ENCODE measurements around the gene USP3. TPM values are rescaled to one million over a fixed set of nuclear protein-coding genes. Genes with fewer than 3 reads are reported as not detected.

Gene USP3
- total and polyA plus RNA-seq, 10 of the 15 experiments (the other 5 are each of a cell fraction or from before 2014, with no cell fraction given), result 23.8 to 64.5 (median 50.3) TPM

GRCh38 chr15:63502843-63503738 is 1.3 kb upstream of the USP3 start (continued):
- no peak for TF ChIP-seq NKRF (conservative IDR thresholded peaks at IDR 0.05)
- peak; percentile 94 for TF ChIP-seq IKZF1 (conservative IDR thresholded peaks at IDR 0.05)
- no peak for TF ChIP-seq JUNB (IDR thresholded peaks at IDR 0.05)

GRCh38 chr15:63503739-63504246 is 600 bp upstream of the USP3 start:
- intact Hi-C loops (cut with micrococcal nuclease; ENCODE audit: unreplicated experiment), result loop anchor here (1.0 to 10.0 kb wide), 5 partner anchors 16 to 591 kb away; partner anchors contain the start of genes CIAO2A and SNX1
- peak; percentile 52 for FAIRE-seq
- peak overlapping the region; percentile 76 for H3K4me3 ChIP-seq
- TF ChIP-seq NR2C2 (IDR thresholded peaks at IDR 0.05; ENCODE audit: borderline replicate concordance, control insufficient read depth, insufficient read length, low read depth) (no peak), HCFC1 (IDR thresholded peaks at IDR 0.05; ENCODE audit: low read length) (no peak), IKZF1 (conservative IDR thresholded peaks at IDR 0.05) (0 out of 2 replicates have a peak, but pooled peaks have one; percentile 61), ATF7 (IDR thresholded peaks at IDR 0.05; ENCODE audit: low read depth) (0 out of 2 replicates have a peak, but pooled peaks have one; percentile 22), ZZZ3 (IDR thresholded peaks at IDR 0.05; ENCODE audit: control insufficient read depth, insufficient read length, low read depth) (no peak)
- TF ChIP-seq, protein P1, sequence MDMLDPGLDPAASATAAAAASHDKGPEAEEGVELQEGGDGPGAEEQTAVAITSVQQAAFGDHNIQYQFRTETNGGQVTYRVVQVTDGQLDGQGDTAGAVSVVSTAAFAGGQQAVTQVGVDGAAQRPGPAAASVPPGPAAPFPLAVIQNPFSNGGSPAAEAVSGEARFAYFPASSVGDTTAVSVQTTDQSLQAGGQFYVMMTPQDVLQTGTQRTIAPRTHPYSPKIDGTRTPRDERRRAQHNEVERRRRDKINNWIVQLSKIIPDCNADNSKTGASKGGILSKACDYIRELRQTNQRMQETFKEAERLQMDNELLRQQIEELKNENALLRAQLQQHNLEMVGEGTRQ (IDR thresholded peaks at IDR 0.05; ENCODE audit: borderline replicate concordance, low read depth, low read length), result peak; percentile 38; the same call in 1 of the 2 replicates
- TF ChIP-seq, protein P2, sequence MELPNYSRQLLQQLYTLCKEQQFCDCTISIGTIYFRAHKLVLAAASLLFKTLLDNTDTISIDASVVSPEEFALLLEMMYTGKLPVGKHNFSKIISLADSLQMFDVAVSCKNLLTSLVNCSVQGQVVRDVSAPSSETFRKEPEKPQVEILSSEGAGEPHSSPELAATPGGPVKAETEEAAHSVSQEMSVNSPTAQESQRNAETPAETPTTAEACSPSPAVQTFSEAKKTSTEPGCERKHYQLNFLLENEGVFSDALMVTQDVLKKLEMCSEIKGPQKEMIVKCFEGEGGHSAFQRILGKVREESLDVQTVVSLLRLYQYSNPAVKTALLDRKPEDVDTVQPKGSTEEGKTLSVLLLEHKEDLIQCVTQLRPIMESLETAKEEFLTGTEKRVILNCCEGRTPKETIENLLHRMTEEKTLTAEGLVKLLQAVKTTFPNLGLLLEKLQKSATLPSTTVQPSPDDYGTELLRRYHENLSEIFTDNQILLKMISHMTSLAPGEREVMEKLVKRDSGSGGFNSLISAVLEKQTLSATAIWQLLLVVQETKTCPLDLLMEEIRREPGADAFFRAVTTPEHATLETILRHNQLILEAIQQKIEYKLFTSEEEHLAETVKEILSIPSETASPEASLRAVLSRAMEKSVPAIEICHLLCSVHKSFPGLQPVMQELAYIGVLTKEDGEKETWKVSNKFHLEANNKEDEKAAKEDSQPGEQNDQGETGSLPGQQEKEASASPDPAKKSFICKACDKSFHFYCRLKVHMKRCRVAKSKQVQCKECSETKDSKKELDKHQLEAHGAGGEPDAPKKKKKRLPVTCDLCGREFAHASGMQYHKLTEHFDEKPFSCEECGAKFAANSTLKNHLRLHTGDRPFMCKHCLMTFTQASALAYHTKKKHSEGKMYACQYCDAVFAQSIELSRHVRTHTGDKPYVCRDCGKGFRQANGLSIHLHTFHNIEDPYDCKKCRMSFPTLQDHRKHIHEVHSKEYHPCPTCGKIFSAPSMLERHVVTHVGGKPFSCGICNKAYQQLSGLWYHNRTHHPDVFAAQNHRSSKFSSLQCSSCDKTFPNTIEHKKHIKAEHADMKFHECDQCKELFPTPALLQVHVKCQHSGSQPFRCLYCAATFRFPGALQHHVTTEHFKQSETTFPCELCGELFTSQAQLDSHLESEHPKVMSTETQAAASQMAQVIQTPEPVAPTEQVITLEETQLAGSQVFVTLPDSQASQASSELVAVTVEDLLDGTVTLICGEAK (IDR thresholded peaks at IDR 0.05; ENCODE audit: borderline replicate concordance), result 0 out of 2 replicates have a peak, but pooled peaks have one; percentile 6

More at GRCh38 chr15:63503739-63504246, 600 bp upstream of the USP3 start:
- Histone ChIP-seq H3K9ac (ENCODE audit: control insufficient read depth, insufficient read depth, low read length) (peak overlapping the region; percentile 99), H2AFZ (ENCODE audit: control insufficient read depth, low read depth, low read length) (peak overlapping the region; percentile 64), H4K20me1 (ENCODE audit: control insufficient read depth, insufficient read depth) (no peaks in the 10 kb centered on the region), H3K9me3 (replicated peaks; ENCODE audit: control insufficient read depth, insufficient read depth, low read length) (no peaks in the 10 kb centered on the region), H3K4me2 (ENCODE audit: control insufficient read depth, insufficient read depth) (peak overlapping the region; percentile 99), H3K79me2 (ENCODE audit: control insufficient read depth, insufficient read depth, low read length) (peaks cover 63% of the 10 kb centered on the region), H3K27ac (ENCODE audit: control insufficient read depth, insufficient read depth) (peak overlapping the region; percentile 100), H3K4me1 (ENCODE audit: control insufficient read depth, insufficient read depth, low read length) (peaks cover 34% of the 10 kb centered on the region), H3K27me3 (replicated peaks in 1 of 2; ENCODE audit: control insufficient read depth in 2 of 2, insufficient read depth in 2 of 2, low read length in 1 of 2) (no peaks in the 10 kb centered on the region), H3K36me3 (ENCODE audit: control insufficient read depth in 2 of 2, insufficient read depth in 2 of 2, low read length in 1 of 2) (no peaks in the 10 kb centered on the region)
- CTCF ChIA-PET, result interaction anchor here (1.4 to 6.4 kb wide), 8 partner anchors 15 to 106 kb away, joined by 3 to 81 read pairs (median 28); no protein-coding TSS in a partner anchor
- WGBS (ENCODE audit: insufficient coverage, insufficient replicate concordance, low lambda C conversion rate, missing lambda C conversion rate), result under 1% methylated on average over 28 of the region's 28 CpGs
- in situ Hi-C loops (cut with MboI), result no loop called here
- SMC1A ChIA-PET (ENCODE audit: uncharacterized antibody, unreplicated experiment), result interaction anchor here (0.7 to 8.7 kb wide), 10 partner anchors 9 to 96 kb away, joined by 3 to 151 read pairs (median 37); no protein-coding TSS in a partner anchor
- DNase-seq (ENCODE audit: low read depth, low spot score), result no peak
- BruUV-seq (replicated peaks), result TSS peak; percentile 92
- POLR2A ChIA-PET, result interaction anchor here (0.6 to 8.7 kb wide), 11 partner anchors 9 to 95 kb away, joined by 3 to 110 read pairs (median 13); partner anchors contain the start of gene FBXL22
- peak; percentile 46 for ATAC-seq
- RAD21 ChIA-PET (ENCODE audit: unreplicated experiment), result interaction anchor here (0.6 to 8.7 kb wide), 12 partner anchors 8 to 312 kb away, joined by 3 to 197 read pairs (median 40); partner anchors contain the start of gene FBXL22
